ENCODE measurements around the gene GPR68. TPM values are rescaled to one million over a fixed set of nuclear protein-coding genes. Genes with fewer than 3 reads are reported as not detected.

GPR68 gene
- total RNA-seq, 2 experiments from 2014 or later = 1.2 to 1.3 TPM

DNA sequence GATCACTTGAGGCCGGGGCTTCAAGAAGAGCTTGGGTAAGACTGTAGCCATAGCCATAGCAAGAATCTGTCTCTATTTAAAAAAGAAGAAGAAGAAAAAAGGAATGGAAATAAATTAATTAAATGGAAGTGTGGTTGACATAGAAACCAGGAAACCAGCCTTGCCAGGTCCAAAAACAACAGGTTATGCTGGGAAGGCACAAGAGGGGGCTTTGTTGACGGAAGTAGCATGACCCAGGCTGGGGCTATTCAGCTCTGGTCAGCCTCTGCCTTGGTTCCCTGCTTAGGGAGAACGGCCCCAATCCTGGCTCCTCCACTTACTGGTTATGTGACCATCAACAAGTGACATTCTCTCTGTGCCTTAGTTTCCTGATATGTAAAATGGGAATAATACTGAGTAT lies 14.4 kb upstream of the GPR68 start:
- CTCF ChIA-PET = interaction anchor here (0.9 to 1.7 kb wide), 2 partner anchors 10 to 84 kb away, joined by 3 to 4 read pairs; no protein-coding TSS in a partner anchor
- Mint-ChIP-seq H3K27me3 (ENCODE audit: low read depth) (no peaks in the 10 kb centered on the region), H3K9me3 (no peaks in the 10 kb centered on the region), H3K4me1 (ENCODE audit: low read depth) (peaks cover 56% of the 10 kb centered on the region), H3K4me3 (no peak overlapping the region), H3K36me3 (ENCODE audit: low read depth) (no peaks in the 10 kb centered on the region), H3K27ac (peak overlapping the region; percentile 47)
- intact Hi-C loops (cut with micrococcal nuclease) = no loop called here
- no peak for DNase-seq

DNA sequence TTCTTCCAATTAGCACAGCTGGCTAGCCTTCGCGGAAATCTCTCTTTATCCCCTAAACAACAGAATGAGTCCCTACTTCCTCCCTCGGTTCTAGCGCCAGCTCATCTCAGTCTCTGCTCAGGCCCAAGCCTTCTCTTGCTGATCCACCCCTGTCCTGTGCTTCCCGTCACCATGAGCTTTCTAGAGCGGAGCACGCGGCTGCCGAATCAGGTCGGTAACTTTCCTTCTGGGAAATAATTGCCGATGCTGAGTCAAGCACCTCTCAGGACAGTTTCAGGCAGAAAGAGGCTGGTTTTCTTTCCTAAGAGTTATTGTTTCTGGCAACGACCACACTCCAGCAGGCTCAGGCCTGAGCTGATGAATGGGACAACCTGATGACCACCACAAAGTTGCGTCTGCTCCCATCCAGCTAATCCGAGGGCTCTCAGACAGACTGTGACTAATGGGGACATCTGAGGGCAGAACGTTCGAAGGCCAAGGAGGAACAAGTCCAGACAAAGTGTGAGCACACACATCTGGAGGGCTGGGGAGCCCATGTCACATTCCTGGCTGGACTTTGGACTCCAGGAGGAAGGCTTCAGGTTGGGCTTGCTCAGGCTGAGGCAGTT lies 13.6 kb upstream of the GPR68 start:
- CTCF ChIA-PET = interaction anchor here (2.1 kb wide), 1 partner anchor 81 kb away, joined by 11 read pairs; no protein-coding TSS in a partner anchor
- DNase-seq = peak; percentile 40
- Mint-ChIP-seq H3K36me3 (ENCODE audit: low read depth) (no peaks in the 10 kb centered on the region), H3K9me3 (no peaks in the 10 kb centered on the region), H3K27me3 (ENCODE audit: low read depth) (no peaks in the 10 kb centered on the region), H3K27ac (no peak overlapping the region), H3K4me3 (no peak overlapping the region), H3K4me1 (ENCODE audit: low read depth) (peaks cover 49% of the 10 kb centered on the region)
- intact Hi-C loops (cut with micrococcal nuclease) = no loop called here

DNA sequence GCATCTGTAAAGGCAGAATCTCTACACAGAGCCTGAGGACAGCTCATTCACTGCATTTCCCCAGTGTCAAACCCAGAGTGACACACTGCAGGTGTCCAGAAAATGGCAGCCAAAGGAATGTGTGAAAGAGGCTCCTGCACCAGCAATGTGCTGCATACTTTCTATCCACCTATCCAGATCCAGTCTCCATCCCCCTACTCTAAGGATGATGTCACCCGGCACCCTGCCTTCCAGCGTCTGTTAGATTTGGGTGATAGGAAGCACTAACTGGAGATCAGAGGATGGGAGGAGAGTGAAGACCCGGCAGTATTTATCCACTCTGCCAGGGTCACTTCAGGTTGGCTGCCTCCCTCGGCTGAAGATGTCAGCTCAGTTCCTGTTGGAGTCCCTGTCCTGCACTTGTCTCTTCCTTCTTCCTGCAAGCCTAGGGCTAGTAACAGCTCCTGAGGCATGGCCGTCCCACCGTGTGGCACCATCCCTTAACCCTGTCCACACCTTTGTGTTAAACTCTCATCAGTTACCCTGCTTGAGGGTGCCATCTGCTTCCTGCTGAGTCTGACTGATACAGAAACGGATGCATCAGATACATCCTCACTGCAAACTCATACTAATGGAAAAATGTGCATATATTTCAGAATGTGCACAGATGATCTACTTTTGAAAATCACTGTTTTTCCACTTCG lies 13.0 kb upstream of the GPR68 start:
- intact Hi-C loops (cut with micrococcal nuclease) = loop anchor here (1.0 kb wide), 1 partner anchor 10 kb away; no protein-coding TSS in a partner anchor
- Mint-ChIP-seq H3K4me1 (ENCODE audit: low read depth) (peaks cover 49% of the 10 kb centered on the region), H3K36me3 (ENCODE audit: low read depth) (no peaks in the 10 kb centered on the region), H3K27me3 (ENCODE audit: low read depth) (no peaks in the 10 kb centered on the region), H3K27ac (peak overlapping the region; percentile 37), H3K4me3 (no peak overlapping the region), H3K9me3 (no peaks in the 10 kb centered on the region)
- CTCF ChIA-PET = interaction anchor here (2.1 kb wide), 1 partner anchor 80 kb away, joined by 11 read pairs; no protein-coding TSS in a partner anchor
- DNase-seq = peak; percentile 44

- Mint-ChIP-seq H3K9me3 (no peaks in the 10 kb centered on the region), H3K27me3 (ENCODE audit: low read depth) (no peaks in the 10 kb centered on the region), H3K36me3 (ENCODE audit: low read depth) (no peaks in the 10 kb centered on the region), H3K4me1 (ENCODE audit: low read depth) (peaks cover 55% of the 10 kb centered on the region), H3K4me3 (no peak overlapping the region), H3K27ac (no peak overlapping the region)
- CTCF ChIA-PET = interaction anchor here (0.6 to 2.1 kb wide), 3 partner anchors 16 to 206 kb away, joined by 3 to 11 read pairs (median 3); no protein-coding TSS in a partner anchor
- intact Hi-C loops (cut with micrococcal nuclease) = loop anchor here (1.0 kb wide), 1 partner anchor 9 kb away; no protein-coding TSS in a partner anchor
- no peak for DNase-seq
These were observed 12.2 kb upstream of the GPR68 start for GRCh38 chr14:91256661-91257060.

- Mint-ChIP-seq H3K4me1 (ENCODE audit: low read depth) (peaks cover 60% of the 10 kb centered on the region), H3K36me3 (ENCODE audit: low read depth) (no peaks in the 10 kb centered on the region), H3K27me3 (ENCODE audit: low read depth) (no peaks in the 10 kb centered on the region), H3K4me3 (no peak overlapping the region), H3K27ac (no peak overlapping the region), H3K9me3 (no peaks in the 10 kb centered on the region)
- intact Hi-C loops (cut with micrococcal nuclease) = no loop called here
- DNase-seq = no peak
- CTCF ChIA-PET = interaction anchor here (1.1 kb wide), 1 partner anchor 27 kb away, joined by 3 read pairs; no protein-coding TSS in a partner anchor
These were observed 10.7 kb upstream of the GPR68 start for GRCh38 chr14:91255026-91255695.

DNA sequence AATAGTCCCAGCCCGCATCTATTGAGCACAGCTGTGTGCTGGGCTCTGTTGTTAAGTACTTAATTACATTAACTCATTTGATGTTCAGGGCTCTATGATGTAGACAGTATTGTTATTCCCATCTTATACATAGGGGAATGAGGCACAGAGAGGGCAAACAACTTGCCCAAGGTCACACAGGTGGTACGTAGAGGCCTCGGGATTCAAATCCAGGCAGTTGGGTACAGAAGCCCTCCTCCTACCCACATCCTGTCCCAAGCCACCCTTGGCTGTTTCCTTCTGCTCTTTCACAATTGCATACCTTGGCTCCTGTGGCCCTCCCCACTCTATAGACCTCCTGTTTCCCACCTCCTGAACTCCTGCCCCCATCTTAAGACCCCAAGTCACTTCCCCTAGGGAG lies 10.0 kb upstream of the GPR68 start:
- H3K27ac Mint-ChIP-seq = no peak overlapping the region
- H3K9me3 Mint-ChIP-seq = no peaks in the 10 kb centered on the region
- H3K27me3 Mint-ChIP-seq (ENCODE audit: low read depth) = no peaks in the 10 kb centered on the region
- H3K36me3 Mint-ChIP-seq (ENCODE audit: low read depth) = no peaks in the 10 kb centered on the region
- peak; percentile 54 for DNase-seq
- peak overlapping the region; percentile 66 for H3K4me3 Mint-ChIP-seq
- CTCF ChIA-PET = no interaction called here
- intact Hi-C loops (cut with micrococcal nuclease) = no loop called here
- H3K4me1 Mint-ChIP-seq (ENCODE audit: low read depth) = peaks cover 67% of the 10 kb centered on the region

GRCh38 chr14:91253795-91254323 lies 9.4 kb upstream of the GPR68 start:
- no peaks in the 10 kb centered on the region for H3K36me3 Mint-ChIP-seq (ENCODE audit: low read depth)
- intact Hi-C loops (cut with micrococcal nuclease) = no loop called here
- peaks cover 69% of the 10 kb centered on the region for H3K4me1 Mint-ChIP-seq (ENCODE audit: low read depth)
- peak overlapping the region; percentile 51 for H3K27ac Mint-ChIP-seq
- no peaks in the 10 kb centered on the region for H3K9me3 Mint-ChIP-seq
- CTCF ChIA-PET = no interaction called here
- H3K27me3 Mint-ChIP-seq (ENCODE audit: low read depth) = no peaks in the 10 kb centered on the region
- peak overlapping the region; percentile 66 for H3K4me3 Mint-ChIP-seq
- DNase-seq = no peak

DNA sequence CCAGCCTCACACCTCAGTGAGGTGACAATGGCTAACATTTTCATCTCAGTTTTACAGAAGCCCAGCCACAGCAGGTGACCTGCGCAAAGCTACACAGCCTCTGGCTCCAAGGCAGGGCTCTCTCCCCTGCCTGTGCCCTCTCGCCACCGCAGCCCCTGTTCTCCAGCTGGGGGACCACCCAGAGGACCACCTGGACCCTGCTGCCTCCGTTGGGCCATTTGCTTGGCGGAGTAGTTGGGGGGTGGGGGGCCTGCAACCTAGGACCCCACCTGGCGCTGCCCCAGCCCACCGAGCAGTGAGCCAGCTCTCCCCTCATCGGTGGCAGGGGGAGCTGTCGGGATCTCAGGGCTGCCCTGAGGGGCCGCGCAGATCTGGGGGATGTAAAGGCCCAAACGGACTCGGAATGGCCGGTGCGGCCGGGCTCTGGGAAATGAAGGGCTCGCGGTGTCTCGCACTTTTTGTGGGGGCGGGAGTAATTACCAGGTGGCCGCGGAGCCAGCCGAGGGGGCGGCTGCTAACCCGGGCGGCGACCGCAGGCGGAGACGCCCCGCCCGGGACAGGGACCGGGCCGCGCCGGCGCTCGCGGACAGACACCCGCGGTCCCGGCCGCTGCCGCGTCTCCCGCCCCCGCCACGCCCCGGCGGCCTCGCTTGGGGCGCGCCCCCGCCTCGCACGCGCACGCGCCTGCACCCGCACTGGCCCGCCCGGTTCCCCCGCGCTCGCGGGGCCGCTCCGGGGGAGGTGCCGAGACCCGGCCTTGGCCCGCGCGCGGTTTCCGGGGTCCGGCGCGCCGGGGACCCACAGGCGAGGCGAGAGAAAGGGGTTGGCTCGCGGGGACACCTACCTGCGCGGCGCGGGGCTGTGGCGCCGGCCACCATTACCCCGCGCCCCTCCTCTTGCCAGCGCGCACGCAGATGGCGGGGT lies 8.6 kb upstream of the GPR68 start:
- CTCF ChIA-PET = interaction anchor here (0.6 to 2.3 kb wide), 5 partner anchors 10 to 345 kb away, joined by 3 to 14 read pairs (median 3); no protein-coding TSS in a partner anchor
- peaks cover 69% of the 10 kb centered on the region for H3K4me1 Mint-ChIP-seq (ENCODE audit: low read depth)
- no peaks in the 10 kb centered on the region for H3K27me3 Mint-ChIP-seq (ENCODE audit: low read depth)
- H3K9me3 Mint-ChIP-seq = no peaks in the 10 kb centered on the region
- DNase-seq = peak; percentile 25
- H3K36me3 Mint-ChIP-seq (ENCODE audit: low read depth) = no peaks in the 10 kb centered on the region
- H3K27ac Mint-ChIP-seq = no peak overlapping the region
- intact Hi-C loops (cut with micrococcal nuclease) = loop anchor here (1.0 kb wide), 1 partner anchor 10 kb away; no protein-coding TSS in a partner anchor
- peak overlapping the region; percentile 66 for H3K4me3 Mint-ChIP-seq

DNA sequence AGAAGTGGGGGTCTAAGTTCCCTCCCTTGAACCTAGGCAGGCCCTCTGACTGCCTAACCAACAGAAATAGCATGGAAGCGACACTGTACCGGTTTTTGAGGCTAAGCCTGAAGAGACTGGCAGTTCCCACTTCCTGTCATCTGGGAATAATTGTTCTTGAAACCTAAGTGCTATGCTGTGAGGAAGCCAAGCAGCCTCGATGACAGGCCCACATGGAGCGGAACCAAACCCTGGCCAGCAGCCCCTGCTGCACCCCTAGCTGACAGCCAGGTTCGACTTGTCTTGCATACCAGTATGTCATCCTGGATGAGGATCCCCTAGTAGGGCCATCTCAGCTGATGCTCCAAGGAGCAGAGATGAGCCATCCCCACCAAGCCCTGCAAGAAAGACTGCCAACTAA lies 6.4 kb upstream of the GPR68 start:
- CTCF ChIA-PET = interaction anchor here (1.3 kb wide), 1 partner anchor 36 kb away, joined by 4 read pairs; no protein-coding TSS in a partner anchor
- intact Hi-C loops (cut with micrococcal nuclease) = no loop called here
- H3K27ac Mint-ChIP-seq = no peak overlapping the region
- peaks cover 6% of the 10 kb centered on the region for H3K36me3 Mint-ChIP-seq (ENCODE audit: low read depth)
- no peaks in the 10 kb centered on the region for H3K27me3 Mint-ChIP-seq (ENCODE audit: low read depth)
- H3K4me1 Mint-ChIP-seq (ENCODE audit: low read depth) = peaks cover 75% of the 10 kb centered on the region
- no peak overlapping the region for H3K4me3 Mint-ChIP-seq
- peaks cover 4% of the 10 kb centered on the region for H3K9me3 Mint-ChIP-seq
- DNase-seq = no peak

GRCh38 chr14:91249841-91250616 lies 5.5 kb upstream of the GPR68 start:
- peaks cover 4% of the 10 kb centered on the region for H3K9me3 Mint-ChIP-seq

More at GRCh38 chr14:91249841-91250616, 5.5 kb upstream of the GPR68 start:
- Mint-ChIP-seq H3K4me3 (no peak overlapping the region), H3K4me1 (ENCODE audit: low read depth) (peaks cover 81% of the 10 kb centered on the region), H3K27me3 (ENCODE audit: low read depth) (no peaks in the 10 kb centered on the region), H3K27ac (peak overlapping the region; percentile 70), H3K36me3 (ENCODE audit: low read depth) (peaks cover 6% of the 10 kb centered on the region)
- CTCF ChIA-PET = interaction anchor here (1.1 to 1.3 kb wide), 4 partner anchors 9 to 83 kb away, joined by 3 to 4 read pairs (median 4); no protein-coding TSS in a partner anchor
- DNase-seq = peak; percentile 42
- intact Hi-C loops (cut with micrococcal nuclease) = loop anchor here (5.0 to 10.0 kb wide), 4 partner anchors 617 to 1295 kb away; partner anchors contain the start of genes CALM1, EFCAB11, TC2N and TDP1
